Heart right ventricle (tissue), 16 donors: Measurements from ENCODE around the gene TMEM132D. TPM values are rescaled to one million over a fixed set of nuclear protein-coding genes. Genes with fewer than 3 reads are reported as not detected.

Source experiments
- ATAC-seq, 8 donors: fragments of 200-7000 bp; cut with Tn5 transposase; one replicate each; pipeline ENCODE4 v1.9.1; 2020; ENCODE audit warnings: mild to moderate bottlenecking in 8 of 8, moderate library complexity in 8 of 8, moderate number of reproducible peaks in 1 of 8
- DNase-seq, 2 donors: peaks; one replicate each; pipeline ENCODE4 v3.0.0-alpha.2; 2020
- H3K27ac ChIP-seq, 10 donors: fragments of 200-600 bp; sonication (generic) in 2 of 10; one replicate each; pipeline versions ENCODE4 v1.5.0 to v1.8.0; 2020 to 2022; ENCODE audit warnings: mild to moderate bottlenecking in 3 of 10
- H3K27me3 ChIP-seq, 7 donors: fragments of 200-600 bp; one replicate each; pipeline ENCODE4 v1.8.0; 2021 to 2022; ENCODE audit warnings: mild to moderate bottlenecking in 2 of 7
- H3K36me3 ChIP-seq, 9 donors: fragments of 200-600 bp; sonication (generic) in 1 of 9; one replicate each; pipeline versions ENCODE4 v1.5.0 to v1.8.0; 2020 to 2022; ENCODE audit warnings: mild to moderate bottlenecking in 2 of 9
- H3K4me1 ChIP-seq, 9 donors: fragments of 200-600 bp; sonication (generic) in 1 of 9; one replicate each; pipeline versions ENCODE4 v1.5.0 to v1.8.0; 2020 to 2022; ENCODE audit warnings: mild to moderate bottlenecking in 4 of 9
- H3K4me3 ChIP-seq, 10 donors: fragments of 200-600 bp; sonication (generic) in 2 of 10; one replicate each; pipeline versions ENCODE4 v1.5.0 to v1.8.0; 2020 to 2022; ENCODE audit warnings: mild to moderate bottlenecking in 7 of 10, moderate library complexity in 2 of 10
- H3K9me3 ChIP-seq, 11 donors: fragments of 200-600 bp in 10 of 11; sonication (generic) in 2 of 11; one replicate each; pipeline versions ENCODE4 v1.5.0 to v1.8.0; 2013 to 2022; ENCODE audit warnings: mild to moderate bottlenecking in 2 of 11, control low read depth in 1 of 11, moderate library complexity in 1 of 11
- WGBS, 2 donors: extraction: QIAGEN DNeasy Blood & Tissue Kit; methylation state at CpG; one replicate each; pipeline ENCODE4 v1.1.7; 2013; ENCODE audit warnings: inconsistent platforms in 1 of 2; 5-methylcytosine and 5-hydroxymethylcytosine counted together
- intact Hi-C, 10 donors: fragments of 100-400 bp; cut with DNase I; formaldehyde crosslinking; loops; one replicate each; pipeline versions ENCODE4 v1.11.1 to v1.14.2; 2022
- long read RNA-seq, 3 donors: library from polyadenylated mRNA; unstranded; transcript quantifications; one replicate each; pipeline ENCODE4 v2.0.0, GENCODE V29; 2020 to 2021
- polyA plus RNA-seq, 2 donors: library from polyadenylated mRNA; stranded (reverse); fragments of 200-250 nt; gene quantifications; one replicate each; pipeline ENCODE4 v1.2.3, GENCODE V29; 2013
- total RNA-seq, 10 donors: library from RNA; stranded (reverse); fragmentation: NEBNext Ultra II Directional in 3 of 10; extraction: Animal tissue kit (Norgen Biotek cat#: 25700) in 3 of 10; gene quantifications; one replicate each; pipeline versions ENCODE4 v1.2.1 to v1.2.4, GENCODE V29; 2021 to 2023
- TF ChIP-seq, protein P1 (sequence below), 9 donors: fragments of 200-600 bp; sonication (generic) in 2 of 9; IDR thresholded peaks; one replicate each; pipeline versions ENCODE4 v1.5.0 to v1.8.0; 2021 to 2022; ENCODE audit warnings: antibody characterized with exemption in 9 of 9, mild to moderate bottlenecking in 5 of 9, moderate library complexity in 1 of 9
- donor health status: Arrhythmogenic right ventricular cardiomyopathy.
- donor health status: ischemic (EF 13 %, LVEDD 7.1; RV severe dilation, severe dysfunction).
- donor health status: healthy with polysubstance abuse.
- donor health status: DM: no; HTN: yes; CAD: no.
- donor health status: DM: no; HTN: no; CAD: no.
- donor health status: ischemic (EF 25% LVEDD 6.9; RV normal size, moderate dysfunction).
- donor health status: ischemic (EF 25% LVEDD 5.7; RV mildly dilated, moderate dysfunction).
- donor health status: healthy.
- donor health status: DM: yes; HTN: yes; CAD: no.
- donor health status: Ischemic cardiomyopathy.
- donor health status: ischemic (EF 35%, LVEDD 5.7; RV mildly dilated, moderate dysfunction).
- donor health status: nonischemic (EF 11% LVEDD 7.7; RV severe dilation, severe dysfunction).
- donor health status: DM: yes; HTN: yes; CAD: no.
- donor health status: PGD.
- donor health status: ischemic (EF 29% LVEDD 5.4; RV normal size, mild dysfunction).
- donor health status: nonischemic (EF 23%, LVEDD 6.1; RV moderate dilation, normal function).

The TMEM132D gene
- total RNA-seq (not detected), polyA plus RNA-seq (not detected)
- long read RNA-seq, donor 1: 0 reads
- long read RNA-seq, donor 2: 0 reads
- long read RNA-seq, donor 3: 0 reads

GRCh38 chr12:129903956-129904829, at the start of gene TMEM132D:
Gene TMEM132D, minus strand, starts transcription at chr12:129904025.
- peaks cover 11 to 81% (median 56%) of the 10 kb centered on the region in 7 donors for H3K27me3 ChIP-seq
- intact Hi-C loops: loop anchor here in 2 of 10 donors (10.0 kb wide), 2 partner anchors 1639 to 1649 kb away; partner anchors contain the start of gene TMEM132C (in 1 of the 2)
- no peak within 1 kb of the TSS for H3K4me3 ChIP-seq
- no peaks in the 10 kb centered on the region for H3K36me3 ChIP-seq
- H3K4me1 ChIP-seq: no peaks in the 10 kb centered on the region
- H3K27ac ChIP-seq: no peak within 1 kb of the TSS
- TF ChIP-seq, protein P1, sequence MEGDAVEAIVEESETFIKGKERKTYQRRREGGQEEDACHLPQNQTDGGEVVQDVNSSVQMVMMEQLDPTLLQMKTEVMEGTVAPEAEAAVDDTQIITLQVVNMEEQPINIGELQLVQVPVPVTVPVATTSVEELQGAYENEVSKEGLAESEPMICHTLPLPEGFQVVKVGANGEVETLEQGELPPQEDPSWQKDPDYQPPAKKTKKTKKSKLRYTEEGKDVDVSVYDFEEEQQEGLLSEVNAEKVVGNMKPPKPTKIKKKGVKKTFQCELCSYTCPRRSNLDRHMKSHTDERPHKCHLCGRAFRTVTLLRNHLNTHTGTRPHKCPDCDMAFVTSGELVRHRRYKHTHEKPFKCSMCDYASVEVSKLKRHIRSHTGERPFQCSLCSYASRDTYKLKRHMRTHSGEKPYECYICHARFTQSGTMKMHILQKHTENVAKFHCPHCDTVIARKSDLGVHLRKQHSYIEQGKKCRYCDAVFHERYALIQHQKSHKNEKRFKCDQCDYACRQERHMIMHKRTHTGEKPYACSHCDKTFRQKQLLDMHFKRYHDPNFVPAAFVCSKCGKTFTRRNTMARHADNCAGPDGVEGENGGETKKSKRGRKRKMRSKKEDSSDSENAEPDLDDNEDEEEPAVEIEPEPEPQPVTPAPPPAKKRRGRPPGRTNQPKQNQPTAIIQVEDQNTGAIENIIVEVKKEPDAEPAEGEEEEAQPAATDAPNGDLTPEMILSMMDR (IDR thresholded peaks at IDR 0.05): no peak
- no peak for ATAC-seq
- no peak for DNase-seq
- H3K9me3 ChIP-seq: no peaks in the 10 kb centered on the region
- WGBS, 2 donors: 1 to 2% methylated on average over 73 to 77 of the region's 77 CpGs

DNA sequence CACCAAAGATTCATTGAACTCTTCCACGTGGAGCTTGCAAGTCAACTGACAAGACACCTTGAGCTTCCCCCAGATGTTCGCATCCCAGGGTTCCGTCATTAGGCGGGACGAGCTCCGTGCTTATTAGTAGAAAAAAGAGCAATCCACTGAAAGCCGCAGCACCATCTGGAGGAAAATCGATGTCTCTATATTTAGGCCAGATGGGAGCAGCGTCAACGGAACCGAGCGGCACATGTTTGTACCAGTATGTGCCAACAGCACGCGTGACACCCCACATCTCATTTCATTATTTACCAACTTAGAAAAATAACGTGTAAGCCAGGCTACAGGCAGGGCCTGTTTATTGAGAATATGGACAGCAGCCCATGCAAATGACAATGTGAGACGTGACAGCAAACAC, 45.8 kb upstream of the TMEM132D start:
- no peak for ATAC-seq
- intact Hi-C loops: no loop called here
- peaks cover 0 to 27% (median 0%) of the 10 kb centered on the region in 11 donors for H3K9me3 ChIP-seq
- TF ChIP-seq, protein P1 (IDR thresholded peaks at IDR 0.05): no peak
- no peak for DNase-seq
- H3K27ac ChIP-seq: no peak overlapping the region
- 82% methylated on average over 16 of the region's 16 CpGs for WGBS, 2 donors
- H3K27me3 ChIP-seq: peaks cover 0 to 6% (median 0%) of the 10 kb centered on the region in 7 donors
- H3K4me3 ChIP-seq: no peak overlapping the region
- no peaks in the 10 kb centered on the region for H3K4me1 ChIP-seq
- H3K36me3 ChIP-seq: no peaks in the 10 kb centered on the region

DNA sequence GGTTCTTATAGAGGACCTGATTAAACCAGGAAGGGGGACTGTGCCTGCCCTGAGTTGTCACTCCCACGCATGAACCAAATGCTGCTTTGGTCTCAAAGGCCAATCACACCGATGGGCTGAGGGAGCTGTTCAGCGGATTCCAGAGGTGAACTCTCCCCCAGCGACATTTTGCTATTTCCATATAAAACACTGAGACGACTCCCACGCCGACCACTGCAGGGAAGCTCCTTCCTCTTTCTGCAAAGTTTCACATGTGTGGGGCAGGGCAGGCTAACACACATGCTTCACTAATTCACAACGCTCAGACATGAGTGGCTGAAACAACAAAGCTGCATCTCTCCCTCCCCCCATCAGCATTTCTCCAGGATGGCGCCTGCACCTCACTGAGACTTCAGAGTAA, 37.8 kb upstream of the TMEM132D start:
- H3K4me3 ChIP-seq: no peak overlapping the region
- intact Hi-C loops: no loop called here
- H3K36me3 ChIP-seq: no peaks in the 10 kb centered on the region
- no peaks in the 10 kb centered on the region for H3K4me1 ChIP-seq
- TF ChIP-seq, protein P1 (IDR thresholded peaks at IDR 0.05): no peak
- DNase-seq (no peak), ATAC-seq (no peak)
- H3K27ac ChIP-seq: no peak overlapping the region
- no peaks in the 10 kb centered on the region for H3K27me3 ChIP-seq
- WGBS, 2 donors: 50 to 51% methylated on average over 9 of the region's 9 CpGs
- H3K9me3 ChIP-seq: peaks cover 0 to under 1% (median 0%) of the 10 kb centered on the region in 11 donors

GRCh38 chr12:129938089-129938488, 34.3 kb upstream of the TMEM132D start:
- no peak for ATAC-seq
- DNase-seq: no peak
- no peak overlapping the region for H3K4me3 ChIP-seq
- H3K36me3 ChIP-seq: no peaks in the 10 kb centered on the region
- H3K4me1 ChIP-seq: no peaks in the 10 kb centered on the region
- WGBS, 2 donors: 47 to 55% methylated on average over 7 of the region's 7 CpGs
- TF ChIP-seq, protein P1 (IDR thresholded peaks at IDR 0.05): no peak
- no peaks in the 10 kb centered on the region for H3K27me3 ChIP-seq
- intact Hi-C loops: no loop called here
- H3K9me3 ChIP-seq: peaks cover 0 to 3% (median 0%) of the 10 kb centered on the region in 11 donors
- H3K27ac ChIP-seq: no peak overlapping the region
